GM12878 (cell line): ENCODE data around the gene PGM5. TPM values are rescaled to one million over a fixed set of nuclear protein-coding genes. Genes with fewer than 3 reads are reported as not detected.

Experiments
- ATAC-seq: fragments of 200-7000 bp; cut with Tn5 transposase; 3 replicates; pipeline ENCODE4 v1.9.1; 2020; ENCODE audit warnings: mild to moderate bottlenecking, moderate library complexity
- BruUV-seq: library from RNA; stranded (reverse); fragments of 400-500 nt; replicated peaks from 2 replicates; lab custom pipeline; 2021; lab: Mats Ljungman, UMichigan
- CTCF ChIA-PET: fragments of 300-600 bp; sonication (Branson Sonifier 250); formaldehyde crosslinking; extraction: SDS; loops from one replicate; lab custom pipeline; 2021; ENCODE audit warnings: inconsistent platforms; lab: Yijun Ruan, JAX
- POLR2A ChIA-PET: fragments of 350-600 bp; formaldehyde crosslinking; extraction: SDS; loops from one replicate; lab custom pipeline; 2021; ENCODE audit warnings: inconsistent platforms; lab: Charles Lee
- RAD21 ChIA-PET: fragments of 300-600 bp; sonication (Branson Sonifier 250); formaldehyde crosslinking; loops from one replicate; lab custom pipeline; 2023; ENCODE audit warnings: antibody characterized with exemption; ENCODE audit not compliant: unreplicated experiment; lab: Charles Lee
- SMC1A ChIA-PET: fragments of 300-600 bp; sonication (Branson Sonifier 250); formaldehyde crosslinking; loops from one replicate; lab custom pipeline; 2023; ENCODE audit not compliant: unreplicated experiment, uncharacterized antibody; lab: Charles Lee
- DNase-seq: peaks from one replicate; pipeline ENCODE4 v3.0.0-alpha.2; 2011; ENCODE audit warnings: low read depth, low spot score
- FAIRE-seq: peaks from 3 replicates; lab custom pipeline; 2011; peaks lifted over from hg19 to GRCh38; lab: Jason Lieb, UNC
- H2AFZ ChIP-seq: 2 replicates; pipeline ENCODE4 v1.6.0; 2011; ENCODE audit warnings: low read depth, low read length, control low read depth; ENCODE audit not compliant: control insufficient read depth
- H3K27ac ChIP-seq: 2 replicates; pipeline ENCODE4 v1.5.1; 2011; ENCODE audit warnings: control low read depth; ENCODE audit not compliant: control insufficient read depth, insufficient read depth
- H3K27me3 ChIP-seq, 2 experiments: replicated peaks in 1 of 2; 2 replicates each; pipeline versions ENCODE4 v1.6.0 to v1.6.1; 2011; ENCODE audit warnings: low read length in 1 of 2; ENCODE audit not compliant: control insufficient read depth in 2 of 2, insufficient read depth in 2 of 2
- H3K36me3 ChIP-seq, 2 experiments: 2 replicates each; pipeline ENCODE4 v1.5.1; 2011; ENCODE audit warnings: low read length in 1 of 2; ENCODE audit not compliant: control insufficient read depth in 2 of 2, insufficient read depth in 2 of 2
- H3K4me1 ChIP-seq: 2 replicates; pipeline ENCODE4 v1.6.1; 2011; ENCODE audit warnings: mild to moderate bottlenecking, low read length, moderate library complexity, mixed read lengths; ENCODE audit not compliant: control insufficient read depth, insufficient read depth
- H3K4me2 ChIP-seq: 2 replicates; pipeline ENCODE4 v1.6.0; 2011; ENCODE audit warnings: control low read depth; ENCODE audit not compliant: control insufficient read depth, insufficient read depth
- H3K4me3 ChIP-seq: fragments of 200-600 bp; sonication (generic); 2 replicates; pipeline ENCODE4 v1.5.1; 2016
- H3K79me2 ChIP-seq: 2 replicates; pipeline ENCODE4 v1.6.0; 2011; ENCODE audit warnings: low read length; ENCODE audit not compliant: control insufficient read depth, insufficient read depth
- H3K9ac ChIP-seq: 2 replicates; pipeline ENCODE4 v1.8.0; 2011; ENCODE audit warnings: low read length, control low read depth, mixed read lengths; ENCODE audit not compliant: control insufficient read depth, insufficient read depth
- H3K9me3 ChIP-seq: replicated peaks from 3 replicates; pipeline ENCODE4 v1.5.1; 2011; ENCODE audit warnings: mild to moderate bottlenecking, low read length; ENCODE audit not compliant: control insufficient read depth, insufficient read depth
- H4K20me1 ChIP-seq: 2 replicates; pipeline ENCODE4 v1.6.0; 2011; ENCODE audit not compliant: control insufficient read depth, insufficient read depth
- CEBPZ ChIP-seq: fragments of 150-350 bp; IDR thresholded peaks from 2 replicates; pipeline ENCODE4 v1.6.1; 2016; ENCODE audit warnings: low read depth, low read length
- KDM1A ChIP-seq: fragments of 200-600 bp; sonication (generic); IDR thresholded peaks from 2 replicates; pipeline ENCODE4 v1.6.1; 2016; ENCODE audit warnings: borderline replicate concordance
- MTA3 ChIP-seq: IDR thresholded peaks from 2 replicates; pipeline ENCODE4 v1.6.1; 2012; ENCODE audit warnings: low read length, inconsistent platforms, borderline replicate concordance
- POLR2A ChIP-seq: IDR thresholded peaks from 2 replicates; pipeline ENCODE4 v1.6.1; 2011; ENCODE audit warnings: low read depth, mild to moderate bottlenecking, low read length
- STAT1 ChIP-seq: fragments of 450-650 bp; conservative IDR thresholded peaks from 2 replicates; pipeline ENCODE4 v1.6.1; 2014; ENCODE audit warnings: antibody characterized with exemption, mild to moderate bottlenecking
- TCF12 ChIP-seq: IDR thresholded peaks from 2 replicates; pipeline ENCODE4 v1.6.1; 2011; ENCODE audit warnings: low read depth, mild to moderate bottlenecking, low read length
- YBX1 ChIP-seq: fragments of 450-650 bp; IDR thresholded peaks from 2 replicates; pipeline ENCODE4 v1.6.1; 2016; ENCODE audit warnings: antibody characterized with exemption
- WGBS: methylation state at CpG from one replicate; pipeline ENCODE4 v1.1.6; 2016; ENCODE audit warnings: low lambda C conversion rate; ENCODE audit not compliant: insufficient replicate concordance, insufficient coverage; ENCODE audit errors: missing lambda C conversion rate; 5-methylcytosine and 5-hydroxymethylcytosine counted together
- in situ Hi-C: fragments of 300-500 bp; cut with MboI; formaldehyde crosslinking; loops from 9 replicates; pipeline ENCODE4 v1.14.3; 2018; ENCODE audit warnings: mixed read lengths
- intact Hi-C: fragments of 100-400 bp; cut with micrococcal nuclease; formaldehyde crosslinking; loops from one replicate; pipeline ENCODE4 v1.14.2; 2022; ENCODE audit not compliant: unreplicated experiment
- polyA plus RNA-seq, 11 experiments: library from polyadenylated mRNA; depleted of rRNA in 4 of 11; unstranded in 6 of 11; stranded (reverse) in 5 of 11; fragments of >200 nt; fragmentation: Nextera tagmentation in 4 of 11; fragmentation: Illumina TruSeq in 1 of 11; extraction: Ambion mirVana in 4 of 11; extraction: Trizol in 1 of 11; gene quantifications; 1 replicate in 1 of 11; 2 replicates in 10 of 11; pipeline versions ENCODE4 v1.2.1 to v1.2.3, GENCODE V29; 2011 to 2016; ENCODE audit warnings: inconsistent platforms in 2 of 11, missing spikeins in 2 of 11, low read depth in 1 of 11
- total RNA-seq, 4 experiments: library from RNA; depleted of rRNA in 3 of 4; stranded (reverse); fragments of >200 nt in 3 of 4; fragmentation: Illumina TruSeq in 1 of 4; extraction: Trizol in 1 of 4; gene quantifications; 2 replicates each; pipeline versions ENCODE4 v1.2.1 to v1.2.3, GENCODE V29; 2013 to 2021

The PGM5 gene
- total and polyA plus RNA-seq, 10 of the 15 experiments (the other 5 are each of a cell fraction or from before 2014, with no cell fraction given), result 0.28 to 0.73 TPM; not detected in 8

DNA sequence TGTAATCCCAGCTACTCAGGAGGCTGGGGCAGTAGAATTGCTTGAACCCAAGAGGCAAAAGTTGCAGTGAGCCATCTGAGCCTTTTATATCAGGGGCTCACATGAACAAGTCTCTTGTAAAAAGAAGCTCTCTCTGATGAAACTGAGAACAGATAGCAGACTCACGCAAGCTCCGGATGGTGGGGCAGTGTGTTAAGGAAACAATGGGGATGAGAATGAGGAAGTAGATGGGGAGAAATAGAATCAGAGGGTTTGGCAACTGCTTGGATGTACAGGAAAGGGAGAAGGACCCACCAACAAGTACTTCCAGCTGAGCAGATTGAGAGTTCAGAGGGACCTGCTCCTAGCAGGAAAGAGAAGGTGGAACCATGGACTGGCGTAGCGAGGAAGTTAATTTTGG lies 165.7 kb downstream of the PGM5 start:
- CTCF ChIA-PET, result no interaction called here
- WGBS, result 32% methylated on average over 4 of the region's 4 CpGs
- in situ Hi-C loops, result no loop called here

More for the DNA sequence above, 165.7 kb downstream of the PGM5 start:
- DNase-seq (no peak), FAIRE-seq (no peak)
- ChIA-PET POLR2A (no interaction called here), RAD21 (no interaction called here), SMC1A (no interaction called here)
- BruUV-seq, result no TSS peak
- Histone ChIP-seq H3K9me3 (peaks cover 3% of the 10 kb centered on the region; the same call in 2 of the 3 replicates), H3K36me3 (no peaks in the 10 kb centered on the region), H4K20me1 (no peaks in the 10 kb centered on the region), H3K27ac (no peak overlapping the region), H3K4me2 (no peak overlapping the region)
- intact Hi-C loops, result no loop called here
- TF ChIP-seq TCF12, result no peak
- no peak for TF ChIP-seq CEBPZ
- no peak for TF ChIP-seq STAT1
- no peak for TF ChIP-seq POLR2A
- no peak for TF ChIP-seq KDM1A
- TF ChIP-seq YBX1, result no peak
- no peak for TF ChIP-seq MTA3
- TF ChIP-seq, all 136 proteins: peak for 0
- Histone ChIP-seq H3K4me3 (no peak overlapping the region), H3K79me2 (no peaks in the 10 kb centered on the region), H3K27me3 (no peaks in the 10 kb centered on the region; a peak in 1 of 4 replicates), H3K4me1 (no peaks in the 10 kb centered on the region), H2AFZ (no peak overlapping the region), H3K9ac (no peak overlapping the region)
- ATAC-seq, result no peak
